Measurements from ENCODE around the gene PRDM12.
"Not testable (repeated sequence)": the region's sequence is repeated elsewhere in the genome, so short reads cannot be mapped to it uniquely, and the experiment has no call there.

Gene PRDM12

DNA sequence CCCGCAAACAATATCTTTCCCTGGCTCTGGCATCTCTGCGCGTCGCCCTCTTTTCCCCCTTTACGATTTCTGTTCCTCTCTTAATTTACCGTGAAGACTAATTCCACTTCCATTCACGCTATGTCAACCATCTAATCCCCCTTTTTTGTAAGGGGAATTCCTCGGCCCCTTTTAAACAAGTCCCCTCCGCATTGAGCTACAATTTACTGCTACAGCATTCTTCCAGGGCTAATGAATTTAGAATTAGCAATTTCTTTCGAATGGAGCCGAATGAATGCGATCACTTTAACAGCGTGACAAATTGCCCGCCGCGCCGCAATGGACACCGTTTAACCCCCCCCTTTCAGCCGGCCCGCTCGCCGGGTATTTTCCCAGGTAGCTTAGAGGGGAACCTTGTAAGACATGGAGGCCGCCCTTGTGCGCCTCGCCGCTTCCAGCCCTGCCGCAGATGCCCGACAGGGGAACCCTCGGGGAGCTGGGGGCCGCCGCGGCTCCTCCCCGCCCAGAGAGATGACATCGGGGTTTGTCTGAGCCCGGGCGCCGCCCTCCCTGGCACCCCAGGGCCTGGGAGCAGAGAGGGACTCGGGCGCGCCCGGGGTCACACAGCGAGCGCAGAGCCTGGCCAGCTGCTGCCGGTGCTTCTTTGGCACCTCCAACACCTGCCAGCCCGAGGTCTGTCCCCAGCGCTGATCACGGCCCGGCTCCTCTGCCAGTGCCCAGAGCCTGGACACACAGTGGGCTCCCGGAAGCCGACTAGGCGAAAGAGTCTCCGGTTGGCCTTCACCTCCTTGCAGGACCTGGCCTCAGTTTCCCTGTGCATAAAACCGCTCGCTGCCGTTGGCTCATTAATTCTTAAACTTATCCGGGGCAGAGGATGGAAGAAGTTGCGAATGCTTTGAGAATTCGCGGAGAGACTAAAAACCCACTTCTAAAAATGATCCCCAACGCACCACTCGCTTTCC, 1.3 kb downstream of the PRDM12 start:
- no peak for DNase-seq

GRCh38 chr9:130666393-130667119, 2.2 kb downstream of the PRDM12 start:
- no peak for DNase-seq

DNA sequence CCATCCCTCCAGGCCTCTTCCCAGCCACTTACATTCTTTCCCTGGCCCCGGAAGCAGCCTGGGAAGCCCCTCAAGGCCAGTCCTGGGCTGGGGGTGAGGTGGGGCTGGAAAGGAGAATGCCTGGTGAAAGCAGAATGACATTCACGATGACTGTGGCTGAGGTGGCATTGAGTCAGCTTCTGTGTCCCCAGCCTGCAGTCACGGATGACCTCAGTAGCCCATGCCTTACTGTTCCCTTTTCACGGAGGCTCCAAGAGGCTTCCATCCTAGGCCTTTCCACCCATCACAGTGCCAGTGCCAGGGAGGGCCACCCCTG, 2.7 kb downstream of the PRDM12 start:
- no peak for DNase-seq

DNA sequence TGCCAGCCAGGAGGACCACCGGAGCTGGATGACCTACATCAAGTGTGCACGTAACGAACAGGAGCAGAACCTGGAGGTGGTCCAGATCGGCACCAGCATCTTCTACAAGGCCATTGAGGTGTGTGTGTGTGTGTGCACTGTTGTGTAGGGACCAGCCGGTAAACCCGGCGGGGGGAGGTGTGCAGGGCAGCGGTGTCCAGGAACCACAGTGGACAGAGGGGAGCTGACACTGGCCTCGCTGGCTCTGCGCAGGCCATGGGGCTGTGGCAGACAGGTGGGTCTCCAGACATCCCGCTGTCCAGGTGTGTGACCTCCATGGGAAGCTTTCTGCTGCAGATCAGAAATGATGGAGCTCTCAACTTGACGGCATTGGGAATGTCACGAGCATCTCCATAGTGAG, 3.8 kb downstream of the PRDM12 start:
- no peak for DNase-seq

- DNase-seq, result no peak
Observed at GRCh38 chr9:130668659-130669058, 4.3 kb downstream of the PRDM12 start.

DNA sequence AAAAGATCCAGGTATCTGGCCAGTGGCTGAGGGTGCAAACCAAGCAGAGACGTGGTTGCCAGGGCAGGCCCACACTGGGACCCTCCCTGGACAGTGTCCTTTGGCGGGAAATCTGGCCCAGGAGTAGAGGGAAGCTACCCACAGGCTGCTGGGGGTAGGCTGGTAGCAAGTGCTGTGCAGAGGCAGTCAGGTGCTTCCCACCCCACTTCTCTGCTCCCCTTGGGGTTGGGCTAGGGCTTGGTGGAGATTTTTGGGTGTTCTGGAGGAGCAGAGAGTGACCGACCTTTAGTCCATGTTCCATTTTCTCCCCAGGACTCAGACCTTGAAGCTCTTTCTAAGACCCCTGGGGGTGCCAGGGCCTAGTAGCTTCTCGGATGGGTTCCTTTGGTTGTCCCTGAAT, 5.6 kb downstream of the PRDM12 start:
- DNase-seq, result no peak

DNA sequence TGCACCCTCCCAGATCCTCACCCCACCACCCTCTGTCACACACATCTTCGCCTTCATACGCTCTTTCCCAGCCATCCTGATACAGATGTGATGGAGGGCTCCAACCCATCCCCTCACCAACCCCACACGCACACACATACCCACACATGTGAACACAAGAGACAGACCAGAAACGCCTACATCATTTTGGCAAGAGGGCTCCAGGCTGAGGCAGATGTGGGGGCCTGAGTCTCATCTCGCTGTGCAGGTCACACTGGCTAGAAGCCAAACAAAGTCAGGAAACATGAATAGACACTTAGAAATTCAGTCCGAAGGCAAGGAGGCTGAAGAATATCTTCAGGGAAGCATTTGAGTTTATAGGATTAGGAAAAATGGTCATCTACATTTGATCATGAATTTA, 6.2 kb downstream of the PRDM12 start:
- DNase-seq, result no peak

DNA sequence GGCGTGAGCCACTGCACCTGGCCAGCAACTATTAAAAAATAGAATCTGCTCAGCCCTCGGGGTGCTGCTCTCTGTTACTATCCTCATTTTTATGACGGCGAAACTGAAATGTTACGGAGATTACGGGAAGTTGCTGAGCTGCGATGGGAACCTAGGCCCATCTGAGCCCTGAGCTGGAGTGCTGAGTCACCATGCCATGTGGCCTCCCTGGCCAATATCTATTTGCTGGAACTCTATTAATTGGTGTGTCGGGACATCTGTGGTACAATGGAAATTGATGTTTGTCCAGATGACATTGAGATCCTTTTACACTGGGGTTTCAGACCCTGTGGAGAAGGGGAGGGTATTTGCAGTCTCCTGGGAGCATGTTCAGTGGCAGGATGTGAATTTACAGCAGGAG, 8.1 kb downstream of the PRDM12 start:
- no peak for DNase-seq

- no peak for DNase-seq
Observed at GRCh38 chr9:130672933-130673615, 8.7 kb downstream of the PRDM12 start.

- DNase-seq, result no peak
Observed at GRCh38 chr9:130675396-130675795, 11.0 kb downstream of the PRDM12 start.

DNA sequence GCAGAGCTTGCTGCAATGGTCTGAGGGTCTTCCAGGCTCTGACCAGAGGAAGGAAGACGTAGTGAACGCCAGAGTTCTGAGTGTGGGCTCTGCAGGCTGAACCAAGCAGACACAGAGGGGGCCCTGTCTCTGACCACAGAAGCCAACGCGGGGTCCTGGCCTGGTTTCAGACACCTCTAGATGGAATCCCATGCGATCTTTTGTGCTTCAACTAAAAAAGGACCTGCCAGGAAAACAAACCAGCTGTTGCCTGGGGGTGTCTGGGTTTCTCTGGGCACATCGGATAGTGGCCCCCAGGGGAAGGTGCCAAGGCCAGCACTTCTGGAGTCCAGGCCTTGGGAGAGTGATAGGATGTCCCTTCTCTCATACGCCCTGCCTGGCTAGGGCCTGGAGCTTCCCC, 12.9 kb downstream of the PRDM12 start:
- DNase-seq, result no peak

DNA sequence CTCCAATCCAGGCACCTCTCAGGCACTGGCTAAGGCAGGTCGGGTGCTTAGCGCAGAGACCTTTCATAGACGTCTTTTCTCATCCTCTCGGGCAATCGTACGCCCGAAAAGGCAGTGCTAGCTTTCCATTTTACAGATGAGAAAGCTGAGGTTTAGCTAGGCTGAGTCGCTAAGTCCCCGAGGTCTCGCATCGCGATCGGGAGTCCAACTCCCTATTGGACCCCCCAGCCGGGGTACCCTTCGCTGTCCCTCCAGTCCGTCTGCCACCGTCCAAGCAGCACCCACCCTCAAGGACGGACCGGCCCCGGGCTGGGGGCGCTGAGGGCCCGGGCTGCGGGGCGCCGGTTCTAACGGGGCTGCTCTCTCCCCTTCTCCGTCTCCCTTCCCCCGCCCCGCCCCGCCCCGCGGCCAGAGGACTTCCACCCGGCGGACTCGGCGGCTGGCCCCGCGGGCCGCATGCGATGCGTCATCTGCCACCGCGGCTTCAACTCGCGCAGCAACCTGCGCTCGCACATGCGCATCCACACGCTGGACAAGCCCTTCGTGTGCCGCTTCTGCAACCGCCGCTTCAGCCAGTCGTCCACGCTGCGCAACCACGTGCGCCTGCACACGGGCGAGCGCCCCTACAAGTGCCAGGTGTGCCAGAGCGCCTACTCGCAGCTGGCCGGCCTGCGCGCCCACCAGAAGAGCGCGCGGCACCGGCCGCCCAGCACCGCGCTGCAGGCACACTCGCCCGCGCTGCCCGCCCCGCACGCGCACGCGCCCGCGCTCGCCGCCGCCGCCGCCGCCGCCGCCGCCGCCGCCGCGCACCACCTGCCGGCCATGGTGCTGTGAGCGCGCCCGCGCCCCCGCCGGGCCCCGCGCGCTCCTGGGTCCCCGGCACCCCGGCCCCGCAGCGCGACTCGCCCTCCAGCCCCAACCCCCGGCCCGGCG, 16.7 kb downstream of the PRDM12 start:
- peak in 2 of 4 experiments; percentile 12 to 22 for DNase-seq

- DNase-seq, result no peak
Observed at GRCh38 chr9:130681769-130682420, 17.5 kb downstream of the PRDM12 start.

DNA sequence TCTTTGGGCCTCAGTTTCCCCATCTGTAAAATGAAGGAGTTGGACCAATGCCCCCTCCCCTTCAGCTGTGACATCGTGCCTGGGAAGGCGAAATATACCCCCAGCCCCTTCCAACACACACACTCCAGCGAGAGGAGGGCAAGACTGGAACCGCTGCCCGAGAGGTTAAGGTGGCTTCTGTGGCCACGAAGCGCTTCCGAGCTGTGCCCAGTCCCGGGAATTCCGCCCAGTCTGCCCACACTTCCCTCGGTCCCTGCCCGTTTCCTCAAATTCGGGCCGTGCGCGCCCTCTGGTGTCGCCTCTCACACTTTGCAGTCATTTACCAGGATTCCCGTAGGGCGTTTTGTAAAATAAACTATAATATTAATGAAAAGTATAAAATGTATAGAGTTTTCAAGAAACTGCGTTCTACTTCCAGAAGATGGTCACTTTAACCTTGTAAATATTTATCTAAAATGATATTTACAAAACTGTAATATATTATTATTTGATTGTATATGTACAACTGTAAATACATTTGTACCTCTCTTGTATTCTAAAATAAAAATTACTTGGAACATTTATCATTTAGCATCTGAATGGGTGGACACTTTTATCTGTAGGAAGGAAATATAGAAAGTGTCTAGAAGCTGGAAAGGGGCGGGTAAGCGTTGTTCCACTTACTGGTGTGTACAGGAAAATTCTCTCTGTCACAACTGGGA, 18.2 kb downstream of the PRDM12 start:
- peak in 3 of 4 experiments; percentile 19 to 48 (median 25) for DNase-seq

GRCh38 chr9:130685104-130685503, 20.7 kb downstream of the PRDM12 start:
- no peak for DNase-seq

DNA sequence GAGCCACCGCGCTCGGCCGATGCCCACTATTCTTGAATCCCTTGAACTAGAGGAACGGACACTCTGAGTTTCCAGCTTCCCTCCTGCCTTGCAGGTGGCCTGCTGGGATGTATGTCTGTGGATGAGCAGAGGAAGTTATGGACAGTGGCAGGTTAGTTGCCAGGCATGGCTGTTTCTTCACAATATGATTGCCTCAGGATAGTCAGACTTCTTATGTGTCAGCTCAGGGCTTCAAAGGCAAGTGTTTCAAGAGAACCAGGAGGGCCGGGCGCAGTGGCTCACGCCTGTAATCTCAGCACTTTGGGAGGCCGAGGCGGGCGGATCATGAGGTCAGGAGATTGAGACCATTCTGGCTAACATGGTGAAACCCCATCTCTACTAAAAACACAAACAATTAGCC, 21.6 kb downstream of the PRDM12 start:
- DNase-seq, result not testable (repeated sequence)

DNA sequence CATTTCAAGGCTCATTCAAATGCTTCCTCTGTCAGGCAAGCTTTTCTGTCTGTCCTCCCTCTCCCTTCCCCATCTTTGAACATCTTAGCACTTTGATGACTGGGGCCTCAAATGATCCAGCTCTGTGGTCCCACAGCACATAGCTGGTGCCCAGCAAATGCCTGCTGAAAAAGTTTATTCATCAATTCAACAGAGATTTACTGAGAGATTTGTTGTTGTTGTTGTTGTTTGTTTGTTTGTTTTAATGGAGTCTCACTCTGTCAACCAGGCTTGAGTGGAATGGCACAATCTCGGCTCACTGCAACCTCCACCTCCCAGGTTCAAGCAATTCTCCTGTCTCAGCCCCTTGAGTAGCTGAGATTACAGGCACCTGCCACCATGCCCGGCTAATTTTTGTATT, 23.2 kb downstream of the PRDM12 start:
- DNase-seq, result no peak

DNA sequence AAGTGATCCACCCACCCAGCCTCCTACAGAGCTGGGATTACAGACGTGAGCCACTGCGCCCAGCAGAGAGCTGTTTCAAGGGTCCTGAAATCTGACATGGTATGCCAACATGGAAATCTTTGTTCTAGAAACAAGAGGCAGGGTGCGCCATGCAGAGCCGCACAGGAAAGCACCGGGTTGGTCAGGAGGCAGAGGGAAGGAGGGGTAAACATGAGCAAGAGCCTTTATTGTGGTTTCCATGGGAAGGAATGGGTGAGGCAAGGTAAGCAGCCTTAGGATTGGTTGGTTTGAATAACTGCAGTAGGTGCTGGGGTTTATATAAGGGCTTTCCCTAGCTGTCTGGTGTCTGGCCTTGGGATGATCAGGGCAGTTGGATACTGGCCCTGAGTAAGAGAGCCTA, 23.7 kb downstream of the PRDM12 start:
- DNase-seq, result no peak

DNA sequence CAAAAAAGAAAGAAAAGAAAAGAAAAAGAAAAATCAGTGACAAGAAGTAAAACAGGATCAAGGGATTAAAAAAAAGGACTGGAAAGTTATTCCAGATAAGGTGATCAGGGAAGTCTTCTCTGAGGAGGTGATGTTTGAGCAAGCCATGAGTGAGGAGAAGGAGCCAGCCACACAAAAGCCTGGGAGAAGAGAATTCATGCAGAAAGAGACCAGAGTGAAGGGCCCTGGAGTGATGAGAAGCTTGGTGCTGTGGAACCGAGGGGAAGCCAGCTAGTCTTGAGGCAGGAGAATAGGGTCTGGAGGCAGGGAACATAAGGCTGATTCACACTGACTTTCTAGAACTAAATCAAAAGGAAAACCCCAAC, 25.2 kb downstream of the PRDM12 start:
- DNase-seq, result no peak

DNA sequence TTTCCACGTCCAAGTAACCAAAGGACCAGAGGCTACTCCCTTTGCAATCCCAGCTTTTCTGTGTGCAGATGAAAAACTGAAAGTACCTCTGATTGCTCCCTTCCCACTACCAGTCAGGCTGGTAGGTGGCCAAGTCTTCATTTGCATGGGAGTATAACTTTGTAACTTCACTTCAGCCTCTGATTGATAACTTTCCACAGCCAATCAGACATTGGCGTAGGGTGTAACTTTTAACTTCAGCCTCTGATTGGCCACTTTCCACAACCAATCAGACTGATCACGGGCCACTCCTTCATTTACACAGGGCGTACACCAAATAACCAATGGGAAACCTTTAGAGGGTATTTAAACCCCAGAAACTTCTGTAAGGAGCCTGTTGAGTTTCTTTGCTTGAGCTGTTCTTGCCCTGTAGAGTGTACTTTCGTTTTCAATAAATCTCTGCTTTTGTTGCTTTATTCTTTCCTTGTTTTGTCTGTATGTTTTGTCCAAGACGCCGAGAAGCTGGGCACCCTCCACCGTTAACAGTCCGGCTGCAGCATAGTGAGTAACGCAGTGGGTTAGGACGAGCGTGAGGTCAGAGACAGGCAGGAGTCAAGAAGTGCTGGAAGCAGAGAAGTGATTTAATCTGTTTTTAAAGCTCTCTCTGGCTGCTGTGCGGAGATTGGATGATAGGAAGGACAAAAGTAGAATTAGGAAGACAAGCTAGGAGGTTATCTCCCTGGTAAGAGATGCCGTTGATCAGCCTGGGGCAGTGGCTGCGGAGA, 25.7 kb downstream of the PRDM12 start:
- no peak for DNase-seq

- DNase-seq, result no peak
Observed at GRCh38 chr9:130692321-130692720, 27.9 kb downstream of the PRDM12 start.
